Activated CD4-positive, alpha-beta T cell treated with anti-CD3 and anti-CD28 coated beads, Interleukin-2, amount 50 U/mL, for 1 hour (primary cell): ENCODE data around the gene DPYSL4.
"Not testable (repeated sequence)": the region's sequence is repeated elsewhere in the genome, so short reads cannot be mapped to it uniquely, and the experiment has no call there.

ENCODE experiments used
- DNase-seq: peaks from one replicate; pipeline ENCODE4 v3.0.0-alpha.2; 2020

The DPYSL4 gene

GRCh38 chr10:132209130-132209529 is 22.4 kb downstream of the DPYSL4 start:
- DNase-seq: no peak

- no peak for DNase-seq
Measured at GRCh38 chr10:132209978-132210530, 23.3 kb downstream of the DPYSL4 start.

GRCh38 chr10:132210766-132211165 is 24.0 kb downstream of the DPYSL4 start:
- DNase-seq: no peak

- no peak for DNase-seq
Measured at GRCh38 chr10:132211246-132211645, 24.5 kb downstream of the DPYSL4 start.

- no peak for DNase-seq
Measured at GRCh38 chr10:132212816-132213215, 26.1 kb downstream of the DPYSL4 start.

GRCh38 chr10:132213917-132214316 is 27.2 kb downstream of the DPYSL4 start:
- no peak for DNase-seq

- DNase-seq: not testable (repeated sequence)
Measured at GRCh38 chr10:132216441-132216840, 29.7 kb downstream of the DPYSL4 start.

GRCh38 chr10:132219486-132219885 is 32.7 kb downstream of the DPYSL4 start:
- DNase-seq: no peak

GRCh38 chr10:132220061-132220460 is 33.3 kb downstream of the DPYSL4 start:
- no peak for DNase-seq

GRCh38 chr10:132220996-132221395 is 34.2 kb downstream of the DPYSL4 start:
- not testable (repeated sequence) for DNase-seq

- no peak for DNase-seq
Measured at GRCh38 chr10:132222726-132223125, 36.0 kb downstream of the DPYSL4 start.

- peak; percentile 63 for DNase-seq
Measured at GRCh38 chr10:132223156-132223590, 36.4 kb downstream of the DPYSL4 start.

GRCh38 chr10:132223611-132224342 is 37.0 kb downstream of the DPYSL4 start:
- DNase-seq: no peak

GRCh38 chr10:132224343-132225072 is 37.8 kb downstream of the DPYSL4 start:
- no peak for DNase-seq

- no peak for DNase-seq
Measured at GRCh38 chr10:132225073-132225848, 38.5 kb downstream of the DPYSL4 start.

GRCh38 chr10:132225849-132226205 is 39.1 kb downstream of the DPYSL4 start:
- DNase-seq: no peak

- DNase-seq: no peak
Measured at GRCh38 chr10:132226586-132227405, 40.0 kb downstream of the DPYSL4 start.

GRCh38 chr10:132227851-132228390 is 41.2 kb downstream of the DPYSL4 start:
- no peak for DNase-seq

- no peak for DNase-seq
Measured at GRCh38 chr10:132228616-132229015, 41.9 kb downstream of the DPYSL4 start.

GRCh38 chr10:132229096-132229495 is 42.3 kb downstream of the DPYSL4 start:
- DNase-seq: no peak

GRCh38 chr10:132229834-132230556 is 43.2 kb downstream of the DPYSL4 start:
- peak; percentile 17 for DNase-seq
